Nephron progenitor cell (in vitro differentiated cells): ENCODE measurements around the gene COLGALT1.

Source experiments
- DNase-seq: peaks from one replicate; pipeline ENCODE4 v3.0.0; 2021
- H3K27ac Mint-ChIP-seq: 2 replicates; pipeline ENCODE4 v1.8.0; 2021; ENCODE audit warnings: mild to moderate bottlenecking, moderate library complexity, mixed read lengths
- H3K27me3 Mint-ChIP-seq: 2 replicates; pipeline ENCODE4 v1.8.0; 2021; ENCODE audit warnings: mild to moderate bottlenecking, low read depth, mixed read lengths; ENCODE audit not compliant: poor library complexity
- H3K36me3 Mint-ChIP-seq: 2 replicates; pipeline ENCODE4 v1.8.0; 2021; ENCODE audit warnings: low read depth, mixed read lengths
- H3K4me1 Mint-ChIP-seq: 2 replicates; pipeline ENCODE4 v1.8.0; 2021; ENCODE audit warnings: mixed read lengths
- H3K4me3 Mint-ChIP-seq: 2 replicates; pipeline ENCODE4 v1.8.0; 2021; ENCODE audit warnings: mild to moderate bottlenecking, moderate library complexity, mixed read lengths
- H3K9me3 Mint-ChIP-seq: 2 replicates; pipeline ENCODE4 v1.8.0; 2021; ENCODE audit warnings: mild to moderate bottlenecking, moderate library complexity, mixed read lengths
- CTCF ChIP-seq: fragments of 200-600 bp; sonication (generic); IDR thresholded peaks from 2 replicates; pipeline ENCODE4 v1.5.0; 2021; ENCODE audit warnings: antibody characterized with exemption

The COLGALT1 gene

GRCh38 chr19:17605761-17606589, 50.5 kb downstream of the COLGALT1 start:
- peak; percentile 68 for TF ChIP-seq CTCF
- Mint-ChIP-seq H3K4me3 (peak overlapping the region; percentile 81), H3K4me1 (peaks cover 31% of the 10 kb centered on the region), H3K36me3 (no peaks in the 10 kb centered on the region), H3K27me3 (peaks cover 36% of the 10 kb centered on the region), H3K9me3 (peaks cover 7% of the 10 kb centered on the region), H3K27ac (no peak overlapping the region)
- DNase-seq = peak; percentile 90

- peak overlapping the region; percentile 81 for H3K4me3 Mint-ChIP-seq
- H3K4me1 Mint-ChIP-seq = peaks cover 24% of the 10 kb centered on the region
- peaks cover 5% of the 10 kb centered on the region for H3K9me3 Mint-ChIP-seq
- no peak for DNase-seq
- H3K27ac Mint-ChIP-seq = no peak overlapping the region
- H3K36me3 Mint-ChIP-seq = no peaks in the 10 kb centered on the region
- TF ChIP-seq CTCF = no peak
- H3K27me3 Mint-ChIP-seq = peaks cover 36% of the 10 kb centered on the region
Observed at GRCh38 chr19:17606590-17607185, 51.2 kb downstream of the COLGALT1 start.

DNA sequence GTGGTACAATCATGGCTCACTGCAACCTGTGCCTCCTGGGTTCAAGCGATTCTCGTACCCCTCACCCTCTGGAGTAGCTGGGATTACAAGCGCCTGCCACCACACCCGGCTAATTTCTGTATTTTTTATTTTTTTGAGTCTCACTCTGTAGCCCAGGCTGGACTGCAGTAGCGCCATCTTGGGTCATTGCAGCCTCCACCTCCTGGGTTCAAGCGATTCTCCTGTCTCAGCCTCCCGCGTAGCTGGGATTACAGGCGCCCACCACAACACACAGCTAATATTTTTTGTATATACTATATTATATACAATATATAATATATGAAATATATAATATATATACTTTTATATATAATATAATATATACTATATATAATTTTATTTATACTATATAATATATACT, 52.5 kb downstream of the COLGALT1 start:
- no peak overlapping the region for H3K4me3 Mint-ChIP-seq
- TF ChIP-seq CTCF = no peak
- peaks cover 25% of the 10 kb centered on the region for H3K27me3 Mint-ChIP-seq
- no peak overlapping the region for H3K27ac Mint-ChIP-seq
- DNase-seq = no peak
- H3K36me3 Mint-ChIP-seq = no peaks in the 10 kb centered on the region
- H3K4me1 Mint-ChIP-seq = peaks cover 20% of the 10 kb centered on the region
- H3K9me3 Mint-ChIP-seq = peaks cover 5% of the 10 kb centered on the region

- no peak for TF ChIP-seq CTCF
- Mint-ChIP-seq H3K27me3 (peaks cover 11% of the 10 kb centered on the region), H3K9me3 (peaks cover 5% of the 10 kb centered on the region), H3K4me1 (peaks cover 18% of the 10 kb centered on the region), H3K27ac (no peak overlapping the region), H3K36me3 (no peaks in the 10 kb centered on the region), H3K4me3 (no peak overlapping the region)
- DNase-seq = no peak
Observed at GRCh38 chr19:17610384-17610783, 54.9 kb downstream of the COLGALT1 start.

DNA sequence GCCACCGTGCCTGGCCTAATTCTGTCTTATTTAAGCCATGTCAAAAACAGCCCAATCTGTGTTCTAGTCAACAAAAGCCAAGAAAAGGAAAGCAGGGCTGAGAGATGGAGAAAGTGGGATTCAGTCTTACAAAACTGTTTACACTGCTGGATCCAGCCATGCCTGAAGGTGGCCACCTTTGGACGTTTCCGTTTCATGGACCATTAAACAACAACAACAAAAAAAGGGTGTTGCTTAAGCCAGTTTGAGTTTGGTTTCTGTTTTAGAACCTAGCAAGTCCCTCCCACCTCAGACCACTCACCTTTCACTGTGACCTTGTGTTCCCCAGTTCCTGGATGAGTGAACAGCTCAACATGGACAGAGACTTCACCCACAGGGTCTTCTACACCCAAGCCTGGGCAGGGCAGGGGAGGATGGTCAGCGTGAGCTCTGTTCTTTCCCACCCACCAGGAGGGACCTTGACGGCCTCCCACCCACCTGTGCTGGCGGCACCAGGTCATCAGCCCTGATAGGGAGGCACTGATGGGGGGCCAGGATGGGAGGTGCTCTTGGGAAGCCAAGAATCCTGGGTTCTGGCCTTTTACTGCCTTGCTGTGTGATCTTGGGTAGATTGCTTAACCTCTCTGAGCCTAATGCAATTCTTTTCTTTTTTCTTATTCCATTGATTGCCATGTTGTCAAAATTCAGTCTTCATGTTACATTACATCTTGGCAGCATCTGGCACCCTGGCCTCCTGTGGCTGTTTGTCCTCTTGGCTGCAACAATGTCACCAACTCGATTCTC, 56.2 kb downstream of the COLGALT1 start:
- Mint-ChIP-seq H3K4me3 (no peak overlapping the region), H3K27ac (no peak overlapping the region), H3K27me3 (peaks cover 6% of the 10 kb centered on the region), H3K4me1 (peaks cover 14% of the 10 kb centered on the region), H3K36me3 (no peaks in the 10 kb centered on the region), H3K9me3 (peaks cover 5% of the 10 kb centered on the region)
- DNase-seq = peak; percentile 28
- TF ChIP-seq CTCF = no peak
